T-helper 2 cell (primary cell): ENCODE results near the gene IL15RA.
"Not testable (repeated sequence)": the region's sequence is repeated elsewhere in the genome, so short reads cannot be mapped to it uniquely, and the experiment has no call there.

Source experiments
- DNase-seq, 5 experiments: peaks; one replicate each; pipeline versions ENCODE4 v3.0.0 to v3.0.0-alpha.2; 2012 to 2022

The IL15RA gene

DNA sequence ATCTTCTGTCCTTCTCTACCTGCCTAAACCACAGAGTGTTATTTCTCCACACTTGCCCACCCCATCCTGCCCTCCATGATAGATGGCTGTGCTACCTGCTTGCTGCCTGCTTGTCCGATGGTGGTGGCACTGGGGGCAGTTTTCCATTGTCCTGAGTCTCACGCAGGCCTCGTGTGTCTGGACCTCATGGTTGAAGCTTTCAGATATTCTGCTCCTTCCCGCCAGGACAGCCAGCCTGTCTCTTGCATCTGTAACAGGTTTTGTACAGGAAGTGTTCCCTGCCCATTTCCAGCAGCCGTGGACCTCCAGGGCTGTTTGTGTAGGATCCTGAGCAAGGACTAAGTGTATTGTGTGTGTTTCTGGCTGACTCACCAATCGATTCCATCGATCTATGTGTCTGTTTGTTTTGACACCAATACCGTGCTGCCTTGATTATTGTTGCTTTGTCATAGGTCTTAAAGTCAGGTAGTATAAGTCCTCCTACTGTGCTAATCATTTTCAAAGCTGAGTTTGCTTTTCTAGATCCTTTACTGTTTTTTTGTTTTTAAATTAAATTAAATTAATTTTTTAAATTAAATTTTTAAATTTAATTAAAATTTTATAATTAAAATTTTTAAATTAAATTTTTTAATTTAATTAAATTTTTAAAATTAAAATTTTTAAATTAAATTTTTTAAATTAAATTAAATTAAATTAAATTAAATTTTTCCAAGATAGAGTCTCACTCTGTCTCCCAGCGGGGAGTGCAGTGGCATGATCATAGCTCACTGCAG, 8.5 kb downstream of the IL15RA start:
- no peak for DNase-seq

DNA sequence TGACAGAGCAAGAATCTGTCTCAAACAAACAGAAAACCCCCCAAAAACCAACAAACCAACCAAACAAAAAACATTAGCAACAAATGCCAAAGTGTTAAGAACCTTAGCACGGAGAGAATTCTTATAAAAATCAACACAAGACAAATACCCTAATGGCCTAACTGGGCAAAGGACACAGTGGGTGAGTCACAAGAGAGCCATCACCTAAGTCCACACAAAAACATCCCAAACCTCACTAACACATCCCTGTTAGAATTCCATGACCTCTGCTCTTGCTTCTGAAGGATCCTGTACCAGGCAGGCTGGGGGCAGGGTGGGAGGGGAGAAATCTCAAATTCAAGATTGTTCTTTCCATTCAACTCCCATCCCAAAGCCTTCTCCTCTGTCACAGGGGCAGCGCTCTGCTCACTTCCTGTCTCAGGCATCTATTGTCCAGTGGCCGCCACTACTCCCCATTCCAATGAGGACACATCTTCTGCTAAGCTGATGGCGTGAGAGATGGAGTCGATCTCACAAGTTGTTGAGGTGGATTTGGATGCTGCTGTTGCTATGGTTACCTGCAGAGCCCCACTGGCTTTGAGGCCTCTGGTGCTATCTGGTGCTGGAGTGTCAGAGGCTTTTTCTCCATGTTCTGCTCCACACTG, 9.2 kb downstream of the IL15RA start:
- DNase-seq = peak in 1 of 5 experiments; percentile 19

DNA sequence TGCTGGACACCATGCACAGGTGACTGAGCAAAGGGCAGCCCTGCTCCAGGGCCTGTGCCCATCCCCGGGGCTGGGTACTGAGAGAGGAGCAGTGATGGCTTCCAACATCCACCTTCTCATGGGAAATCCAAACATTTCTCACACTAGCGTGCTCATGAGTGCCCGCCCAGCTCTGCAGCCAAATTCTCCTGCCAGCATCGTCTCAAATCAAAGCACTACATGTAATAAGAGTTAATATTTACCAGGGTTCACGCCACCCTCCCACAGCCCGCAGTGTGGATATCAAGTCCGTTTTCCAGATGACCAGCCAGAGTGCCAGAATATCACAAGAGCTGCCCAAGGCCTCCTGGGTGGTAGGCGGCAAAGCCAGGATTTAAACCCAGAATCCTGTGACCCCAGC, 12.1 kb downstream of the IL15RA start:
- DNase-seq = no peak

DNA sequence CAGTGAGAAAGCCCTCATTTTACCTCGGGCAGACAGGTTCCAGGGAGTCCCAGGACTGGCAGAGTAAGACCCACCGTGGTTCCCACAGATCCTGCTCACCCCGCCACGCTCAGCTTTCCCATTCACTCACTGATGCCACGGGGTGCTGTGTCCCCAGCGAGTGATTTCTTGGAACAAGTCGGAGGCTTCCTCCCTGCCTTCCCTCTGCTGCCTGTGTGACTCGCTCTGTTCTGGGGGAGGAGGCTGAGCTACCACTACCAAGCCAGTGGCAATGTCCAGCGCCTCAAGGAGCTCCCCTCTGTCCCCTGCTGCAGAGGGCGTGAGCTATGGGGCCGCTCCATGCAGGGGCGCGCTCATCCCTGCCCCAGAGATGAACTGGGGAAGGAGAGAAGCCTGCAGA, 12.6 kb downstream of the IL15RA start:
- no peak for DNase-seq

DNA sequence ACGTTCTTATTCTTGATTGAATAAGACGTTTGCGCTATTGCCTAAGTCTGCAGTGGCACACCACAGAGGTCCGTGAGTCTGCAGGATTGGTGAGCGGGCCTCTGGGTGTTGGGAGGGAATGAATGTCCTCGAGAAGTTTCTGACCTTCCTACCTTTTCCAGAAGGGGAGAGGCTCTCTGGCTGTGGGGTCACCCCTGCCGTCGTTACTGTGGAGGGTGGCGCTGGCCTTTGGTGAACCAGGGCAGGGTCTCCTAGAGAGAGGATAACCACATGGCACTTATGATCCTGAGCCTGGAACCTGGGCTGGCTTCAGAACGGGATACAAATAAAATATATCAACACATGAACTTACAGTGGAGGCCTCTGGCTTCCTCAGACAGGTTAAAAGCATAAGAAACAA, 13.8 kb downstream of the IL15RA start:
- DNase-seq = no peak

DNA sequence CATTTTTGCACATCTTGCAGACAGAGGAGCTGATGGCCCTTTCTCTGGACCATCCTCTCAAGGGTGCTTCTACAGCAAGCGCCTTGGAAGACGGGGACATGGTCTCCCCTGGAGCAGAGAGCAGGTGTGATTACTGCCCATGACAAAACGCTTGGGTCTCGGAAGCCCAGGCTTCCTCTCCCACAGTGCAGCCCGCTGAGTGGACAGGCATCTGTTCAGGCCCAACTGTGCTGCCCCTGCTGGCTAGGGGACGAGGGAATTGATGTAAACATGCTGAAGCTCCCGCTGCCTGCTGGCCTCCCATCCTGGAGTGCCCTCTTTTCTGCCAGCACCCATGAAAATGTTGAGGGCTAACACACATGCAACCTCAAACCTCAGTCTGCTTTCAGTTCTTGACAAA, 14.3 kb downstream of the IL15RA start:
- DNase-seq = no peak

DNA sequence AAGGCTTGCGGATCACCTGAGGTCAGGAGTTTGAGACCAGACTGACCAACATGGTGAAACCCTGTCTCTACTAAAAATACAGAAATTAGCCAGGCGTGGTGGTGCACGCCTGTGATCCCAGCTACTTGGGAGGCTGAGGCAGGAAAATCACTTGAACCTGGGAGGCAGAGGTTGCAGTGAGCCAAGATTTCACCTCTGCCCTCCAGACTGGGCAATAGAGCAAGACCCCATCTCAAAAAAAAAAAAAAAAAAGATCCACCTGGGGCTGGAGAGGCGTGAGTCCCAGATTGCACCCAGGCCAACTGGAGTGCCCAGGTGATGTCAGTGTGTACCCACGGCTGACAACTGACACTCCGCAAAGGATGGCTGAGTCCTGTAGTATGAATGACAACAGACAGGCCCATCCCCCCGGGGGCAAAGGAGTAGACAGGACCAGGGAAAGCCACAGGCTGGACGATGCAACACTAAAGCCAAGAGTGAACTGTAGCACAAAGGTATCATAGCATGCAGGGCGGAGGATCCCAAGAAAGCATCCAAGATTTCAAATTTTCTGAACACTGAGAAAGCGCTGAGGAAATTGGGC, 14.9 kb downstream of the IL15RA start:
- not testable (repeated sequence) for DNase-seq

DNA sequence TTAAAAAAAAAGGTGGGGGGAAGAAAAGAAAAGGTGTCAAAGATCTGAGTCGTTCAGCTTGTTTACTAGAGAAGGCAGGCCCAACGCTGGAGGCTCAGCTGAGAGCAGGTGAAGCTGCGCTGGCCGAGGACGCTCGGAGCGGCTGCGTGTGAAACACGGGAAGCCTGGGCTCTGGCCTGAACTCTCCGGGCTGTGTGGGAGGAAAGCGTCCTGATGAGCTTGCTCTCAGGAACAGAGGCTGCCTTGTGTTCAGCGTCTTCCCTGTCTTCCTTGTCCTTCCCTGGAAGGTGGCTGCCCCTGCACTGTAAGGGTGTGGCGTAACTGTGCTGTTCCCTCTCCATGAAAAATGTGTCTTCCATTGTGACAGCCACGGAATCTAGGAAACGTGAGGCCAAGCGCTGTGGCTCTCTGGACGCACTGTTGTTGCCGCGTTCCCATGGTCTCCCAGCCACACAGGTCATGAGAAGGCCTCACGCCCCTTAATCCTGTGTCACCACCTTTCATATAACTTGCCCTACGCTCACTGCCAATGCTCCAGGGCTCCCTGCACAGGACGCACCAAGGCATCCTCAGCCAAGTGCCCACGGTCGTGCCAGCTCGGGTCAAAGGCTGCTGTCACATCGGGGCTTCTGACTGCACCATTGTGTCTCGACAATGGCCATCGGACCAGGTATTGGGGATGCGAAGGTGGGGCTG, 15.8 kb downstream of the IL15RA start:
- no peak for DNase-seq

DNA sequence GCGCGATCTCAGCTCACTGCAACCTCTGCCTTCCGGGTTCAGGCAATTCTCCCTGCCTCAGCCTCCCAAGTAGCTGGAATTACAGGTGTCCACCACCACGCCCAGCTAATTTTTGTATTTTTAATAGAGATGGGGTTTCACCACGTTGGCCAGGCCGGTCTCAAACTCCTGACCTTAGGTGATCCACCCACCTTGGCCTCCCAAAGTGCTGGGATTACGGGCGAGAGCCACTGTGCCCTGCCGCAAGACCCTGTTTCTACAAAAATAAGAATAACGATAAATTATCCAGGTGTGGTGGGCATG, 16.4 kb downstream of the IL15RA start:
- not testable (repeated sequence) for DNase-seq

DNA sequence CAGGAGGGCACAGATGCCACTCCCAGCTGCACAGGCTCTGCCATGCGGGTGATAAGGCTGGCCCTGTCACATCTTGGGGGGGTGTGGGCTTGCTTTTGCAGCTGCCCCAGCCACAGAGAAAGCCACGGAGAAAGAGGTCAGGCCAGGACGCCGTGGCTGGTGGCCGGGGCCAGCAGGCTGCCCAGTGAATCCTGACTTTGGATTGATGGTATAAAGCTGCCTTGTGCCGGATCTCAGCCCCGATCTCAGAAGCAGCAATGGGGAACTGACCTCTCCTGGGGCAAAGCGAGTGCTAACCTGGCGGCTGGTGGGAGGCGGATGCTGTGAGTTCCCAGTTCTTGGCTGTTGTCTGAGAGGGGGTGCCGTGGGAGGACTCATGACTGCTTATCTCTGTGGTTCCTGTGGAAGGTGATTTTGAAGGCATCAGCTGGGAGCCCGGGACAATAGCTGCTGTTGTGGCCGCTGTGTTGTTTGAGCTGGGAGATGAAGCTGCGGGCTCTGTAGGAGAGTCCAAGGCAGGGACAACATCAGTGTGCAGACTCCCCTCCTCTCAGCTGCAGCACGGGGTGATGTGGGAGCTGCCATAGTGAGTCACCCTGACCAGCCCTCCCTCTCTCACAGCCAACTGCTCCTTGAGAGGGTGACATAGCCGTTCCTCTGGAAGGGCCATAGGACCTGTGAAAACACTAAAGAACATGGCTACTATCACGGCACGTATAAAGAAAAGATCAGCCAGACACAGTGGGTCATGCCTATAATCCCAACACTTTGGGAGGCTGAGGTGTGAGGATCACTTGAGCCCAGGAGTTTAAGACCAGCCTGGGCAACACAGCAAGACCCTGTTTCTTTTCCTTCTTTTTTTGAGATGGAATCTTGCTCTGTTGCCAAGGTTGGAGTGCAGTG, 17.0 kb downstream of the IL15RA start:
- no peak for DNase-seq

DNA sequence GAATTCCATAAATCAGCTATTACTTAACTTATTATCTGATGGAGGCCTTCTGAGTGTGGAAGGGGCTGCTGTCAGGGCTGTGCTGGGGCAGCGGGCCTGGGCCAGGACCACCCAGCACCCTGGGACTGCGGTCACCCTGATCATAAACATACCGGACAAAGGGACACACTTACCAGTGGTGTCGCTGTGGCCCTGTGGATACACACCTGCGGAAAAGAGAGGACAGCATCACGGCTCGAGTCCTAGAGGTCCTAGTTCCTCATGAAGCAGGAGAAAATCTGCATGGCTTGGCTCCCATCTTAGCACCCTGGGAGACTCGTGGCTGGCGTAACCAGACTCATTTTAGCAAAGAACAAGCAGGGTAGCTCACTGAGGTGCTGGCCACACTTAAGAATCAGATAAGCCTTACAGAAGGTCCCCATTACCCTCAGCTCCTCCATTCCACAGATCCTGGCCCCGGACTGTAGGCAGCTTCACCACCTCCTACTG, 17.7 kb downstream of the IL15RA start:
- DNase-seq = no peak

DNA sequence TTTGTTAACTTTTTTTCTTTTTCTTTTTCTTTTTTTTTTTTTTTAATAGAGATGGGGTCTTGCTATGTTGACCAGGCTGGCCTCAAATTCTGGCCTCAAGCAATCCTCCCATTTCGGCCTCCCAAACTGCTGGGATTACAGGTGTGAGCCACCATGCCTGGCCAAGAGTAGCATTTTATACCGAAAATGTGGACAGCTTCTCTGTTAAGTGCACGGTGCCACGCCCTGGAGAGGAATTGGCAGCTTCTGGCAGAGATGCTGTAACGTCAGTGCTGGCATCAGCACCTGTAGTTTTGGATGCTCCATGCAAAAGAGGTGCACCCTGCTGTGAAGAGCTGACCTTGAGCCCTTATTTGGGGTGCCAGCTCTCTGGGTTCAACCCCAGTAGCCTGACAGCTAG, 18.2 kb downstream of the IL15RA start:
- no peak for DNase-seq

DNA sequence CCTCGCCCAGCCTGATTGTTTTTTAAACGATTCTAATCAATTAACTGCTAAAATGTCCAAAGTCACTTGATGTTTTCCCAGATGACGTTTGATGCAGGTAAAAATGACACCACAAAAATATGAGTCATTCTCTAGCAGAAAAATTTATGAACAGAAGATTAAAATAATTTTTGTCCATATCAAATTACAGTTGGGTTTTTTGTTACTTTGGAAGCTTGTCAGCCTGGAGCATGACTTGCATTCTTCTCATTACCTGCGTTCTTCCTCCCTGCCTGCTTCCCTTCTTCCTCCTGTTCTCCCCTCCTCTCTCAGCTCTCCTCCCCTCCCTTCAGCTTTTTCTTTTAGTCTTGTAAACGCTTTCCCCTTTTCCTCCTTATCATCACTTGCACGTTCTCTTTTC, 18.7 kb downstream of the IL15RA start:
- DNase-seq = no peak

DNA sequence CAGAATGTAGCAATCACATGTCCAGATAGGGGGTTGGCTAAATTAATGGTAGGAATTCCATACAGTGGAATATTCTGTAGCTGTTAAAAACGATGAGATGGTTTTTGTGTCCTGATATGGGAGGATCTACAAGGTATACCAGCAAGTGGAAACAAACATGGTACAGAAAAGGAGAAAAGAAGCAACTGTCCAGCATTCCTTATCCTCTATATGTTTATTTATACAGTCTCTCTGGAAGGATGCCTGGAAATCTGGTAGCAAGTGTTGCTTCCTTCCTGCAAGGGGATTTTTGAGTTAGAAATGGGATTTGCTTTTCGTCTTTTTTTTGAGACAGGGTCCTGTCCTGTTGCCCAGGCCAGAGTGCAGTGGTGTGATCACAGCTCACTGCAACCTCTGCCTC, 19.3 kb downstream of the IL15RA start:
- DNase-seq = no peak

DNA sequence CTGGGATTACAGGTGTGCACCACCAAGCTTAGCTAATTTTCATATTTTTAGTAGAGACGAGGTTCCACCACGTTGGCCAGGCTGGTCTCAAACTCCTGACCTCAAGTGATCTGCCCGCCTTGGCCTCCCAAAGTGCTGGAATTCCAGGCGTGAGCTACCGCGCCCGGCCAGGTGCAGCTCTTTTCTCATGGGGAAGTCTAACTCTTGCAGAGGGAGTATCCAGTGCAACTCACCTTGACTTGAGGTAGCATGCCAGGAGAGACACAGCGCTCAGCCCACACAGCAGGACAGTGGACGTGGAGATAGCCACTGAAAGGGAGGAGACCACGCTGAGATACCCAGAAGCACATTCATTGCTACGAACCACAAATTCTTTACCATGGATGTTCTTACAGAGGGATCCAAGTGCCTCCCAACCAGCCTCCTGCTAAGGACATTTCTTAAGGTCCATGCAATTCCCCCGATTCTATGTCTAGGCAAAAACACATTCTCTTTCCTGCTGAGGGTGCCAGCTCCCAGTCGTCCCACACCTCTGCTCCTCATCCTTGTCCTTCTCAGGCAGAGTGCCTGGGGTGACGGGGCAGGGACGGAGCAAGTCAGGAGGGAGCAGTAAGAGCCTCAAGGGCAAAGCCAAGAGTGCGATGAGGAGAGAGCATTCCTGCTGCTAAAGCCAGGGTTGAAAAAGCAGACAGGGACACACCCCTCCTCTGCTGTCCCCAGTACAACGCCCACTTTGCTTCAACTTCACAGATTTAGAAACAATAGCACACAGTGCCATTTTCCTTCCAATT, 21.0 kb downstream of the IL15RA start:
- no peak for DNase-seq

DNA sequence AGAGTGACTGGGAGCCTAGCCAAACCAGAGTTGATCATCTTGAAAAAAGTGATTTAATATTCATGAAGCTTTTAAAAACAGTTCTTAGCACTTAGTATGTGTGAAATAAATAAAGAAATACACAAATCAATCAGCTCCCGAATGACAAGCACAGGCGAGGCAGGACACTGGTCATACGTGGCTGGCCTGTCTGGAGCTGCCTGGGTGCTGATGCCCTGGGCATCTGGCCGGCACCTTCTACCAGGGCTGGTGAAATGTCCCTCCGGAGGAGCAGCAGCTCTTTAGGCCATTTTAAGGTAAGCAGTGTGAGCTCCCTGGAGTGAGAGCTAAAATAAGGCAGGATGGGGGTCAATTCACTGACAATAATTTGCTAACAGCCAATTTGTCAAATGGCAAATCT, 23.7 kb downstream of the IL15RA start:
- DNase-seq = no peak

DNA sequence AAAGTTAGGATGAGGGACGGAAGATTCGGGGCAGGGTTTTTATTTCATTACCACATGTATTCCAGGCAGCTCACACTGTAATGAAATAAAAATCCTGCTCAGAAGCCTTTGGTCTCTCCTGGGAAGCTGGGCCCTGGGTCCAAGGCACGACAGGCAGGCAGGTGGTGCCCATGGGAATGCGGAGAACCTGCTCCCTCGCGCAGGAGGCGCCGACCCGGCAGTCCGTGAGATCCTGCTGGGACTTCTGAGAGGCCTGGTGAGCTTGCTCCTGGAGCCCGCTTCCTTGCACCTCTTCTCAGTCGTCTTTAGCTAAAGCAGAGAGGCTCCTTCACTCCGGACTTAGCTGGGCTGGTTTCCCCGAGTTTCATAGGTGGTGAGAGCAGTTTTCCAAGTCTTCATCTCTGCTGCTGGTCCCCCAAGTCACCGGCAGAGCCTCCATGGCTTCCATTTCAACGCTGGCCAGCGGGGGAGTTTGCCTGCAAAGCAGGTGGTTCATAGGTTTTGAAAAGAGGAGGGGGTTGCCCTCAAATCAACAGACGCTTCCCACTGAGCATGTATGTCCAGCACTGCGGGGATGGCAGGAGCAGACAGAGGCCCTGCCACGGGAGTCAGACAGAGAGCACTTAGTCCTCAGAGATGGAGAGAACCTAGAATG, 24.5 kb downstream of the IL15RA start:
- no peak for DNase-seq

DNA sequence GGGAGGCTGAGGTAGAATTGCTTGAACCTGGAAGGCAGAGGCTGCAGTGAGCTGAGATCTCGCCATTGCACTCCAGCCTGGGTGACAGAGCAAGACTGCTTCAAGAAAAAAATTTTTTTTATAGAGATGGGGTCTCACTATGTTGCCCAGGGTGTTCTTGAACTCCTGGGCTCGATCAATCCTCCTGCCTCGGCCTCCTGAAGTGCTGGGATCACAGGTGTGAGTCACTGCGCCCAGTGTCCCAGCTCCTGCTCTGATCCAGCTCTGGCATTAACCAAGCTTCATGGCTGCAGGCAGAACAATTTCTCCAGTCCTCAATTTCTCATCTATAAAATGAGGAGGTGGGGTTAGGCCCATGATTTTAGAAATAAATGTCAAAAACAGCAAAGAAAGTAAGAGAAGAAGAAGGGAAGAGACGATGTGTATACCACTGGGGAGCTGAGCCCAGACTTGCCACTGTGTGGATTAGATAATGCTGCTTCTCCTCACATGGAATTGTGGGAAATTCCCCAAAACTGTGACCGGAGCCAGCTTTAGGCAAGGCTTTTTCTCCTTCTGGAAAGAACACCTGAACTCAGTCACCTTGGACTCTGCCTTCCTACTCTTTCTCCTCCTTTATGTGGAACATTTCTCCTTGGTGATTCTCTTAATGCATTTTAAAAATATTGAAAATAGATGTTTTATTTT, 25.5 kb downstream of the IL15RA start:
- no peak for DNase-seq

DNA sequence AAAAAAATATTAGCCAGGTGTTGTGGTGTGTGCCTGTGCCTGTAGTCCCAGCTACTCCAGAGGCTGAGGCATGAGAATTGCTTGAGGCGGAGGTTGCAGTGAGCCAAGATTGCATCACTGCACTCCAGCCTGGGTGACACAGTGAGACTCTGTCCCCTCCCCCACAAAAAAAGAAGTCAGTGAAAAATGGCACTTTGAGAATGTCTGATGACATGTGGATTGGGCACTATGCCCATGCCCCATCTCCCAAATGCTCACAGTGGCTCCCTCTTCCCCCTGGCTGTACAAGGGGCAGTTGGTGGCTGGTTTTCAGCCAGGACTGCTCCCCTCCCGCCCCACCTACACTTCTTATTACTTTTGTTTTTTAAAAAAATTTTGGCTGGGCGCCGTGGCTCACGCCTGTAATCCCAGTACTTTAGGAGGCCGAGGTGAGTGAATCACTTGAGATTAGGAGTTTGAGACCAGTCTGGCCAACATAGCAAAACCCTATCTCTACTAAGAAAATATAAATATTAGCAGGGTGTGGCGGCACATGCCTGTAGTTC, 26.1 kb downstream of the IL15RA start:
- no peak for DNase-seq
